SK-N-SH treated with all-trans-retinoic acid at 6 μM for 48 hours (cell line): ENCODE results near the gene HDAC4.

ENCODE experiments used
- ATAC-seq: fragments of 200-7000 bp; cut with Tn5 transposase; 3 replicates; pipeline ENCODE4 v1.9.1; 2020; ENCODE audit warnings: mild to moderate bottlenecking, moderate library complexity
- ARNTL ChIP-seq: fragments of 450-650 bp; formaldehyde crosslinking; IDR thresholded peaks from 2 replicates; pipeline ENCODE4 v1.5.0; 2020; ENCODE audit warnings: low read depth, mild to moderate bottlenecking, moderate library complexity, borderline replicate concordance
- BACH2 ChIP-seq: fragments of 250-450 bp; sonication (Bioruptor Pico); IDR thresholded peaks from 2 replicates; pipeline ENCODE4 v1.9.0; 2021; ENCODE audit warnings: mild to moderate bottlenecking, borderline replicate concordance
- CREB5 ChIP-seq: fragments of 250-450 bp; sonication (Bioruptor Pico); IDR thresholded peaks from 2 replicates; pipeline ENCODE4 v1.5.1; 2020; ENCODE audit warnings: low read depth, mild to moderate bottlenecking, moderate library complexity
- CSDC2 ChIP-seq: fragments of 250-450 bp; sonication (Bioruptor Pico); IDR thresholded peaks from 2 replicates; pipeline ENCODE4 v1.5.0; 2020; ENCODE audit warnings: mild to moderate bottlenecking, moderate library complexity
- CSRNP3 ChIP-seq: fragments of 250-450 bp; sonication (Bioruptor Pico); IDR thresholded peaks from 2 replicates; pipeline ENCODE4 v1.5.1; 2021; ENCODE audit warnings: mild to moderate bottlenecking, moderate library complexity
- ESRRG ChIP-seq: fragments of 250-450 bp; sonication (Bioruptor Pico); IDR thresholded peaks from 2 replicates; pipeline ENCODE4 v1.6.1; 2021; ENCODE audit warnings: mild to moderate bottlenecking
- GLIS3 ChIP-seq: fragments of 250-450 bp; sonication (Bioruptor Pico); IDR thresholded peaks from 2 replicates; pipeline ENCODE4 v1.5.0; 2020; ENCODE audit warnings: mild to moderate bottlenecking, moderate library complexity
- OSR1 ChIP-seq: fragments of 250-450 bp; sonication (Bioruptor Pico); IDR thresholded peaks from 2 replicates; pipeline ENCODE4 v1.8.0; 2022; ENCODE audit warnings: moderate library complexity, mild to moderate bottlenecking, inconsistent platforms
- PATZ1 ChIP-seq: fragments of 250-450 bp; sonication (Bioruptor Pico); IDR thresholded peaks from 2 replicates; pipeline ENCODE4 v1.8.0; 2020; ENCODE audit warnings: mild to moderate bottlenecking, moderate library complexity, borderline replicate concordance
- POU6F1 ChIP-seq: fragments of 250-450 bp; sonication (Bioruptor Pico); IDR thresholded peaks from 2 replicates; pipeline ENCODE4 v1.8.0; 2021; ENCODE audit warnings: low read depth, mild to moderate bottlenecking, moderate library complexity, borderline replicate concordance
- PPARA ChIP-seq: fragments of 250-450 bp; sonication (Bioruptor Pico); IDR thresholded peaks from 2 replicates; pipeline ENCODE4 v1.5.0; 2020; ENCODE audit warnings: mild to moderate bottlenecking, borderline replicate concordance
- RARB ChIP-seq: fragments of 250-450 bp; sonication (Bioruptor Pico); IDR thresholded peaks from 2 replicates; pipeline ENCODE4 v1.8.0; 2021; ENCODE audit warnings: mild to moderate bottlenecking, moderate library complexity
- SNAI2 ChIP-seq: fragments of 250-450 bp; sonication (Bioruptor Pico); IDR thresholded peaks from 2 replicates; pipeline ENCODE4 v1.5.0; 2020; ENCODE audit warnings: mild to moderate bottlenecking, moderate library complexity
- TCF4 ChIP-seq: fragments of 250-450 bp; sonication (Bioruptor Pico); IDR thresholded peaks from 2 replicates; pipeline ENCODE4 v1.8.0; 2021; ENCODE audit warnings: mild to moderate bottlenecking, moderate library complexity, borderline replicate concordance
- TOX ChIP-seq: fragments of 250-450 bp; sonication (Bioruptor Pico); IDR thresholded peaks from 2 replicates; pipeline ENCODE4 v1.8.0; 2021; ENCODE audit warnings: mild to moderate bottlenecking, moderate library complexity, borderline replicate concordance
- TSHZ2 ChIP-seq: fragments of 250-450 bp; sonication (Bioruptor Pico); IDR thresholded peaks from 2 replicates; pipeline ENCODE4 v1.5.0; 2020; ENCODE audit warnings: mild to moderate bottlenecking, moderate library complexity
- ZFP3 ChIP-seq: fragments of 250-450 bp; sonication (Bioruptor Pico); IDR thresholded peaks from 2 replicates; pipeline ENCODE4 v1.5.0; 2020; ENCODE audit warnings: mild to moderate bottlenecking, moderate library complexity
- ZFP30 ChIP-seq: fragments of 450-650 bp; formaldehyde crosslinking; IDR thresholded peaks from 2 replicates; pipeline ENCODE4 v1.5.0; 2022; ENCODE audit warnings: mild to moderate bottlenecking, moderate library complexity
- ZNF70 ChIP-seq: fragments of 450-650 bp; formaldehyde crosslinking; IDR thresholded peaks from 2 replicates; pipeline ENCODE4 v1.5.0; 2020; ENCODE audit warnings: mild to moderate bottlenecking, moderate library complexity
- ZNF8 ChIP-seq: fragments of 450-650 bp; formaldehyde crosslinking; IDR thresholded peaks from 2 replicates; pipeline ENCODE4 v1.5.0; 2020; ENCODE audit warnings: mild to moderate bottlenecking, moderate library complexity

The HDAC4 gene

GRCh38 chr2:239152916-239153305 lies 247.9 kb downstream of the HDAC4 start:
- no peak for ATAC-seq

GRCh38 chr2:239152239-239152915 lies 248.4 kb downstream of the HDAC4 start:
- no peak for ATAC-seq
- TF ChIP-seq ESRRG (CRISPR knock-in tag) (no peak), CREB5 (no peak), ZNF70 (CRISPR knock-in tag) (no peak), ZNF8 (CRISPR knock-in tag) (no peak), ARNTL (CRISPR knock-in tag) (no peak), SNAI2 (CRISPR knock-in tag) (no peak), CSRNP3 (CRISPR knock-in tag) (no peak), PPARA (no peak), ZFP3 (CRISPR knock-in tag) (no peak)
- TF ChIP-seq, all 23 proteins: peak for 0

More at GRCh38 chr2:239152916-239153305, 247.9 kb downstream of the HDAC4 start:
- TF ChIP-seq GLIS3 (CRISPR knock-in tag) (no peak), ZNF70 (CRISPR knock-in tag) (no peak), RARB (no peak), TCF4 (no peak), BACH2 (CRISPR knock-in tag) (no peak), ZFP30 (no peak), SNAI2 (CRISPR knock-in tag) (no peak), ESRRG (CRISPR knock-in tag) (no peak), CSRNP3 (CRISPR knock-in tag) (no peak), POU6F1 (CRISPR knock-in tag) (no peak), PPARA (no peak), PATZ1 (CRISPR knock-in tag) (no peak), CREB5 (no peak), TOX (no peak), CSDC2 (CRISPR knock-in tag) (no peak), OSR1 (CRISPR knock-in tag) (no peak)

GRCh38 chr2:239151201-239152131 lies 249.4 kb downstream of the HDAC4 start:
- ATAC-seq, result no peak
- TF ChIP-seq CSDC2 (CRISPR knock-in tag), result no peak
- TF ChIP-seq TSHZ2 (CRISPR knock-in tag), result no peak
